Suprapubic skin (tissue), 4 donors: ENCODE data around the gene HEPN1. TPM values are rescaled to one million over a fixed set of nuclear protein-coding genes. Genes with fewer than 3 reads are reported as not detected.

Experiments
- DNase-seq, 2 donors: peaks; one replicate each; pipeline ENCODE4 v3.0.0-alpha.2; 2019; ENCODE audit warnings: low spot score in 2 of 2
- H3K27ac ChIP-seq: fragments of 200-600 bp; sonication (generic); one replicate; pipeline ENCODE4 v1.5.1; 2019
- H3K27me3 ChIP-seq: fragments of 200-600 bp; sonication (generic); one replicate; pipeline ENCODE4 v1.5.1; 2019
- H3K36me3 ChIP-seq: fragments of 200-600 bp; sonication (generic); one replicate; pipeline ENCODE4 v1.5.1; 2019
- H3K4me1 ChIP-seq: fragments of 200-600 bp; sonication (generic); one replicate; pipeline ENCODE4 v1.5.1; 2019
- H3K4me3 ChIP-seq: fragments of 200-600 bp; sonication (generic); one replicate; pipeline ENCODE4 v1.5.1; 2019; ENCODE audit warnings: mild to moderate bottlenecking
- H3K9me3 ChIP-seq: fragments of 200-600 bp; sonication (generic); one replicate; pipeline ENCODE4 v1.5.1; 2019
- EP300 ChIP-seq: sonication (generic); formaldehyde crosslinking; IDR thresholded peaks from one replicate; pipeline ENCODE4 v1.6.1; 2017; ENCODE audit warnings: antibody characterized with exemption
- POLR2A ChIP-seq, 2 donors: fragments of 450-650 bp; IDR thresholded peaks; one replicate each; pipeline ENCODE4 v1.6.1; 2017; ENCODE audit warnings: antibody characterized with exemption in 2 of 2, mild to moderate bottlenecking in 2 of 2, moderate library complexity in 2 of 2
- POLR2AphosphoS5 ChIP-seq, 3 donors: sonication (generic); formaldehyde crosslinking; IDR thresholded peaks; one replicate each; pipeline ENCODE4 v1.6.1; 2017; ENCODE audit warnings: antibody characterized with exemption in 3 of 3
- WGBS: methylation state at CpG from one replicate; pipeline ENCODE4 v1.1.5; 2018; 5-methylcytosine and 5-hydroxymethylcytosine counted together
- total RNA-seq, 4 donors: library from RNA; depleted of rRNA; stranded (reverse); fragments of >200 nt; gene quantifications; one replicate each; pipeline ENCODE4 v1.1.0, GENCODE V29; 2016
- TF ChIP-seq, protein P1 (sequence below), 2 donors: fragments of 200-600 bp in 1 of 2; fragments of 450-650 bp in 1 of 2; sonication (generic) in 1 of 2; IDR thresholded peaks; one replicate each; pipeline ENCODE4 v1.5.1; 2016 to 2019; ENCODE audit warnings: antibody characterized with exemption in 2 of 2, mild to moderate bottlenecking in 1 of 2, moderate library complexity in 1 of 2

The HEPN1 gene
- total RNA-seq, 4 donors from 2014 or later: not detected

DNA sequence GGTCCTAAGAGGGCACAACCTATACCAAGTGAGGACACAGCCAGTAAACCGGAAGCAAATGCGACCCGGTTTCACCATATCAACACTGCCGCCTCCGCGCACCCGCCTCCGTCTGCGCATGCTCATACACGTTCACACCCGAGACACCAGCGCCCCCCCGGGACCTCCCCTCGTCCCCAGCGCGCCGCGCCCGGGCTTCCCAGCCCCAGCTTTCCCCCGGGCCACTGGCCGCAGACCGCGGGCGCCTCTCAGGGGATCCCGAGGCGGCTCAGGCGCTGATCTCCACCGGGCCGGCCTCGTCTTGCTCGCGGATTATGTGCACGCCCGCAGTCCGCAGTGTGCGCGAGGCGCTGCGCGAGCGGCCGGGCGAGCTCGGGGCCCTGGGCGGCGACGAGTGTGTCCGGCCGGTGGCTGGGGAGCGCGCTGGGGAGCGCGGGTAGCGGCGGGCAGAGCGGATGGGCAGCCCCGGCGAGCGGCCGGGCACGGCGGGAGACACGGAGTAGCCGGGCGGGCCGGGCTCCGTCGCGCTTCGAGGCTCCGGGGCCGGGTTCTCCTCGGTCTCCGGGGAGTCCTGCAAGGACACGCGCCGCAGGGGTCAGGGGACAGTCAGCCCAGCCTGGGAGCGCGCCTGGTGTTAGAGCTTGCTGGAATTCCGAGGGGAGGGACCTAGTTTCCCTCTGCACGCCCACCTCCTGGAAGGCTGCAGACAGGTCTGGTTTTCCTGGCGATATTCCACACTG is 2.0 kb downstream of the HEPN1 start:
- DNase-seq: peak; percentile 82 to 85
- no peaks in the 10 kb centered on the region for H3K36me3 ChIP-seq
- peak overlapping the region; percentile 59 for H3K27ac ChIP-seq
- peak overlapping the region; percentile 52 for H3K4me3 ChIP-seq
- peaks cover 8% of the 10 kb centered on the region for H3K4me1 ChIP-seq
- H3K9me3 ChIP-seq: no peaks in the 10 kb centered on the region
- WGBS: 12% methylated on average over 28 of the region's 82 CpGs
- no peak for TF ChIP-seq POLR2A (IDR thresholded peaks at IDR 0.05)
- TF ChIP-seq, protein P1, sequence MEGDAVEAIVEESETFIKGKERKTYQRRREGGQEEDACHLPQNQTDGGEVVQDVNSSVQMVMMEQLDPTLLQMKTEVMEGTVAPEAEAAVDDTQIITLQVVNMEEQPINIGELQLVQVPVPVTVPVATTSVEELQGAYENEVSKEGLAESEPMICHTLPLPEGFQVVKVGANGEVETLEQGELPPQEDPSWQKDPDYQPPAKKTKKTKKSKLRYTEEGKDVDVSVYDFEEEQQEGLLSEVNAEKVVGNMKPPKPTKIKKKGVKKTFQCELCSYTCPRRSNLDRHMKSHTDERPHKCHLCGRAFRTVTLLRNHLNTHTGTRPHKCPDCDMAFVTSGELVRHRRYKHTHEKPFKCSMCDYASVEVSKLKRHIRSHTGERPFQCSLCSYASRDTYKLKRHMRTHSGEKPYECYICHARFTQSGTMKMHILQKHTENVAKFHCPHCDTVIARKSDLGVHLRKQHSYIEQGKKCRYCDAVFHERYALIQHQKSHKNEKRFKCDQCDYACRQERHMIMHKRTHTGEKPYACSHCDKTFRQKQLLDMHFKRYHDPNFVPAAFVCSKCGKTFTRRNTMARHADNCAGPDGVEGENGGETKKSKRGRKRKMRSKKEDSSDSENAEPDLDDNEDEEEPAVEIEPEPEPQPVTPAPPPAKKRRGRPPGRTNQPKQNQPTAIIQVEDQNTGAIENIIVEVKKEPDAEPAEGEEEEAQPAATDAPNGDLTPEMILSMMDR (IDR thresholded peaks at IDR 0.05): no peak
- TF ChIP-seq EP300: no peak
- TF ChIP-seq POLR2AphosphoS5 (IDR thresholded peaks at IDR 0.05): no peak
- peaks cover 5% of the 10 kb centered on the region for H3K27me3 ChIP-seq

DNA sequence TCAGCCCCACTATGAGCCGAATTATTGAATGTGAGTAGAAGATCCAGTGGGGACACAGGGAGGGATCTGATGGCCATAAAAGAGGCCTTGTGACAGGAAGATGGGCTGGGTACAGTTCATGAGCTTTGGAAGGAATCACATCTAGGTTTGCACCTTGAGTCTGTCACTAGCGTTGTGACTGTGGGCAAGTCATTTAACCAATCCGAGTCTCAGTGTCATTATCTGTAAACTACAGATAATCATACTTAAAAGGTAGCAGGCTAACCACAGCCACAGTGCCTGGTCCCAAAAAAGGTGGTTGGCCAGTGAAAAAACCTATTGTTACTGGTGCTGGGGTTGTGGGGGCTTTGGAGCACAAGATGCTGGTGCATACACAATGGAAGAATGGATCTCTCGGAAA is 3.8 kb downstream of the HEPN1 start:
- H3K36me3 ChIP-seq: no peaks in the 10 kb centered on the region
- H3K4me1 ChIP-seq: peaks cover 8% of the 10 kb centered on the region
- TF ChIP-seq POLR2AphosphoS5 (IDR thresholded peaks at IDR 0.05): no peak
- TF ChIP-seq EP300: no peak
- TF ChIP-seq, protein P1 (IDR thresholded peaks at IDR 0.05): no peak
- no peak for TF ChIP-seq POLR2A (IDR thresholded peaks at IDR 0.05)
- WGBS: 89% methylated on average over 4 of the region's 4 CpGs
- H3K9me3 ChIP-seq: no peaks in the 10 kb centered on the region
- no peak for DNase-seq
- no peak overlapping the region for H3K27ac ChIP-seq
- peaks cover 5% of the 10 kb centered on the region for H3K27me3 ChIP-seq
- H3K4me3 ChIP-seq: no peak overlapping the region

DNA sequence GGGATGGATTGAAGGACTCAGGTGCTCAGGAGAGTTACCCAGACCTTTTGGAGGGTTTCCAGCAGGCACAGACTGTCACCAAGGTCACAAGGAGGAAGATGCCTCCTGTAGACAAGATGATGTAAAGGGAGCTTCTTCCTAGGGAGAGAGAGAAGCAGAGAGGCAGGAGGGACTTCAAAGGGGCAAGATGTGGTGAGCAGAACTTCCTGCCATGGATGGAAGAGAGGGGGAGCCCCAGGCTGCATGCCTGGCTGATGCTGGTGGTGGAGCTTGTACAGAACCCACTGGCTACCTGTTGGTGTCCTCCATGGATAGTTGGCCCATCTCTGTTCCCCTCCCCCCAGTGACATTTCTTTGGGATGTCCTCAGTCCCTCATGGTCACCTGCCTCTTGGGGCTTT is 4.2 kb downstream of the HEPN1 start:
- no peak for DNase-seq
- H3K36me3 ChIP-seq: no peaks in the 10 kb centered on the region
- no peaks in the 10 kb centered on the region for H3K9me3 ChIP-seq
- no peak overlapping the region for H3K27ac ChIP-seq
- peaks cover 5% of the 10 kb centered on the region for H3K27me3 ChIP-seq
- peaks cover 8% of the 10 kb centered on the region for H3K4me1 ChIP-seq
- TF ChIP-seq POLR2AphosphoS5 (IDR thresholded peaks at IDR 0.05) (no peak), EP300 (no peak)
- H3K4me3 ChIP-seq: no peak overlapping the region

DNA sequence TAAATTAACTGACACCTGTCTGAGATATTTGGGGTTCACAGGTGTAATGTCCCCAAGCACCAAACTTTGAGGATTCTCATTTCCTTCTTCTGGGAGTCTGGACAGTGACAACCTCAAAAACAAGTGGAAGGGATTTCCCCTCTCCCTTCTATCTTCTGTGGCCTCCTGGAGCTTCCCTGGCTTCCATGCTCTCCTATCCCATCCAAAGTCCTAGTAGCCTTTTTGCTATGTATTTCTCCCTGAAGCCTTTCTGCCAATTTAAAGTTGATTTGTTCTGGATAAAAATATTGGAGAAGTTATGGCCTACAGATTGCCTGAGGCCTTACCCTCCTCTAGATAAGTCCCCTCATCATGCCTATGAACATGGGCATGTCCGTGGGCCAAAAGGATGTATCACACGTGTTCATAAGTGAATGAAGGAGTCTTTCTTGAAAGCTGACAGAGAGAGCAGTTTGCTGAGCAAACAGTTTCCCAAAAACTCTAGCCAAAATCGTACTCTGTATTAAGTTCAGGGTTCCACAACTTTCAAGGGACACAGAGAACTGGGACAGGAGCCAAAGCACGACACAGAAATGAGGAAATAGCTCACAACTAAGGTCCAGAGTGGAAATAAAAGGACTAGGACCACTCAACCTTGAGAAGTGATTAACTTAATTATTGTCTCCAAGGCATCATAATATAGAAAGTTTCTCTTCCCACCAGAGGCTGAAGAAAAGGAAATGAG is 10.1 kb downstream of the HEPN1 start:
- no peaks in the 10 kb centered on the region for H3K27me3 ChIP-seq
- TF ChIP-seq, protein P1 (IDR thresholded peaks at IDR 0.05): no peak
- no peak for TF ChIP-seq EP300
- TF ChIP-seq POLR2A (IDR thresholded peaks at IDR 0.05): no peak
- TF ChIP-seq POLR2AphosphoS5 (IDR thresholded peaks at IDR 0.05): no peak
- DNase-seq: no peak
- no peaks in the 10 kb centered on the region for H3K36me3 ChIP-seq
- WGBS: 38% methylated on average over 4 of the region's 4 CpGs
- no peak overlapping the region for H3K27ac ChIP-seq
- H3K4me1 ChIP-seq: no peaks in the 10 kb centered on the region
- no peak overlapping the region for H3K4me3 ChIP-seq
- H3K9me3 ChIP-seq: no peaks in the 10 kb centered on the region

DNA sequence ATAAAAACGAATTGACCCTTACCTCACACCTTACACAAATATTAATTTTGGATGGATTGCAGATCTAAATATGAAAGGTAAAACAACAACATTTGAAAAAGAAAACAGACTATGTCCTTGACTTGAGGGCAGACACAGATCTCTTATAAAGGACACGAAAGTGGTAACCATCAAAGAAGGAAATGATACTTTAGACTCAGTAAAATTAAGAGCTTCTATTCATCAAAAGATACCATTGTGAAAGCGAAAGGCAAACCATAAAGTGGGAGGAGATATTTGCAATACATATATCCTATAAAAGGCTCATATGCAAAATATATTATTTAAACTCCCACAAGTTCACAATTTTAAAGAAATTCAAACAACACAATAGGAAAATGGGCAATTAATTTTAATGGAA is 11.7 kb downstream of the HEPN1 start:
- Histone ChIP-seq H3K4me3 (no peak overlapping the region), H3K36me3 (no peaks in the 10 kb centered on the region), H3K4me1 (no peaks in the 10 kb centered on the region), H3K27me3 (peaks cover 7% of the 10 kb centered on the region), H3K9me3 (no peaks in the 10 kb centered on the region), H3K27ac (no peak overlapping the region)
- TF ChIP-seq POLR2AphosphoS5 (IDR thresholded peaks at IDR 0.05): no peak
- no peak for TF ChIP-seq POLR2A (IDR thresholded peaks at IDR 0.05)
- no peak for TF ChIP-seq EP300
- TF ChIP-seq, protein P1 (IDR thresholded peaks at IDR 0.05): no peak
- WGBS: 58% methylated on average over 3 of the region's 3 CpGs
- no peak for DNase-seq
